Urinary bladder (tissue), 4 donors: Measurements from ENCODE around the gene CDS1. TPM values are rescaled to one million over a fixed set of nuclear protein-coding genes. Genes with fewer than 3 reads are reported as not detected.
"Not testable (repeated sequence)": the region's sequence is repeated elsewhere in the genome, so short reads cannot be mapped to it uniquely, and the experiment has no call there.

Experiments used
- DNase-seq: peaks from one replicate; pipeline ENCODE4 v3.0.0-alpha.2; 2015; ENCODE audit errors: extremely low spot score
- H3K27ac ChIP-seq: one replicate; pipeline ENCODE4 v1.5.1; 2013; ENCODE audit warnings: low read depth, mild to moderate bottlenecking, moderate library complexity
- H3K36me3 ChIP-seq: one replicate; pipeline ENCODE4 v1.6.1; 2013; ENCODE audit warnings: mild to moderate bottlenecking, moderate library complexity; ENCODE audit not compliant: insufficient read depth
- H3K4me1 ChIP-seq: one replicate; pipeline ENCODE4 v1.6.1; 2013; ENCODE audit warnings: mild to moderate bottlenecking, moderate library complexity; ENCODE audit not compliant: insufficient read depth
- H3K4me3 ChIP-seq: one replicate; pipeline ENCODE4 v1.5.1; 2013; ENCODE audit warnings: low read depth, low read length
- WGBS: extraction: QIAGEN DNeasy Blood & Tissue Kit; methylation state at CpG from one replicate; pipeline ENCODE4 v1.1.7; 2013; 5-methylcytosine and 5-hydroxymethylcytosine counted together
- polyA plus RNA-seq: library from polyadenylated mRNA; stranded (reverse); fragments of 200-250 nt; gene quantifications from one replicate; pipeline ENCODE4 v1.2.3, GENCODE V29; 2013
- total RNA-seq: library from RNA; depleted of rRNA; stranded (reverse); fragments of >200 nt; gene quantifications from one replicate; pipeline ENCODE4 v1.2.3, GENCODE V29; 2014
- donor health status: healthy with polysubstance abuse.
- donor health status: healthy.

Gene CDS1
- total RNA-seq = 5.3 TPM
- 1.6 TPM for polyA plus RNA-seq

GRCh38 chr4:84582988-84583875, at the start of gene CDS1:
CDS1 (plus strand) TSS chr4:84583127; CDS start chr4:84583402, 275 bp downstream.
- H3K27ac ChIP-seq = peak within 1 kb of the TSS; percentile 68
- DNase-seq = no peak
- H3K36me3 ChIP-seq = no peaks in the 10 kb centered on the region
- WGBS = under 1% methylated on average over 87 of the region's 88 CpGs
- peak within 1 kb of the TSS; percentile 80 for H3K4me3 ChIP-seq
- no peaks in the 10 kb centered on the region for H3K4me1 ChIP-seq

GRCh38 chr4:84535901-84536300, 47.0 kb upstream of the CDS1 start:
- no peak overlapping the region for H3K4me3 ChIP-seq
- DNase-seq = no peak
- no peak overlapping the region for H3K27ac ChIP-seq
- no peaks in the 10 kb centered on the region for H3K36me3 ChIP-seq
- 90% methylated on average over 2 of the region's 2 CpGs for WGBS
- H3K4me1 ChIP-seq = no peaks in the 10 kb centered on the region

- Histone ChIP-seq H3K4me3 (no peak overlapping the region), H3K36me3 (no peaks in the 10 kb centered on the region), H3K4me1 (no peaks in the 10 kb centered on the region), H3K27ac (no peak overlapping the region)
- DNase-seq = no peak
- WGBS = 61% methylated on average over 5 of the region's 5 CpGs
Observed at GRCh38 chr4:84545093-84545492, 37.8 kb upstream of the CDS1 start.

- H3K36me3 ChIP-seq = no peaks in the 10 kb centered on the region
- no peak for DNase-seq
- H3K27ac ChIP-seq = no peak overlapping the region
- WGBS = 85% methylated on average over 3 of the region's 3 CpGs
- H3K4me3 ChIP-seq = no peak overlapping the region
- H3K4me1 ChIP-seq = no peaks in the 10 kb centered on the region
Observed at GRCh38 chr4:84547211-84547610, 35.7 kb upstream of the CDS1 start.

DNA sequence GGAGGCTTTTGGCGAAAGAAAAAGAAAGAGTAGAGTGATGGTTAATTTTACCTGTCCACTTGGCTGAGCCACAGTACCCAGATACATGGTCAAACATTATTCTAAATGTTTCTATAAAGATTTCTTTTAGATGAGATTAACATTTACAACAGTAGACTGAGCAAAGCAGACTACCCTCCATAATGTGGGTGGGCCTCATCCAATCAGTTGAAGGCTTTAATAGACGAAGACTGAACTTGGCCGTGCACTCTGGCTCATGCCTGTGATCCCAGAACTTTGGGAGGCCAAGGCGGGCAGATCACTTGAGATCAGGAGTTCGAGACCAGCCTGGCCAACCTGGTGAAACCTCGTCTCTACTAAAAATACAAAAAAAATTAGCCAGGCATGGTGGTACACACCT, 33.7 kb upstream of the CDS1 start:
- not testable (repeated sequence) for H3K27ac ChIP-seq, H3K36me3 ChIP-seq, DNase-seq, H3K4me1 ChIP-seq, H3K4me3 ChIP-seq
- WGBS = 84% methylated on average over 6 of the region's 6 CpGs

- Histone ChIP-seq H3K4me3 (no peak overlapping the region), H3K4me1 (no peaks in the 10 kb centered on the region), H3K27ac (no peak overlapping the region), H3K36me3 (no peaks in the 10 kb centered on the region)
- 96% methylated on average over 5 of the region's 5 CpGs for WGBS
- DNase-seq = no peak
Observed at GRCh38 chr4:84562156-84562555, 20.8 kb upstream of the CDS1 start.

GRCh38 chr4:84563002-84563401, 19.9 kb upstream of the CDS1 start:
- WGBS = 53% methylated on average over 4 of the region's 4 CpGs
- DNase-seq = no peak
- H3K4me3 ChIP-seq = no peak overlapping the region
- H3K4me1 ChIP-seq = no peaks in the 10 kb centered on the region
- no peaks in the 10 kb centered on the region for H3K36me3 ChIP-seq
- no peak overlapping the region for H3K27ac ChIP-seq

- no peak for DNase-seq
- H3K4me3 ChIP-seq = no peak overlapping the region
- 93% methylated on average over 4 of the region's 4 CpGs for WGBS
- H3K36me3 ChIP-seq = no peaks in the 10 kb centered on the region
- no peak overlapping the region for H3K27ac ChIP-seq
- no peaks in the 10 kb centered on the region for H3K4me1 ChIP-seq
Observed at GRCh38 chr4:84565951-84566350, 17.0 kb upstream of the CDS1 start.

DNA sequence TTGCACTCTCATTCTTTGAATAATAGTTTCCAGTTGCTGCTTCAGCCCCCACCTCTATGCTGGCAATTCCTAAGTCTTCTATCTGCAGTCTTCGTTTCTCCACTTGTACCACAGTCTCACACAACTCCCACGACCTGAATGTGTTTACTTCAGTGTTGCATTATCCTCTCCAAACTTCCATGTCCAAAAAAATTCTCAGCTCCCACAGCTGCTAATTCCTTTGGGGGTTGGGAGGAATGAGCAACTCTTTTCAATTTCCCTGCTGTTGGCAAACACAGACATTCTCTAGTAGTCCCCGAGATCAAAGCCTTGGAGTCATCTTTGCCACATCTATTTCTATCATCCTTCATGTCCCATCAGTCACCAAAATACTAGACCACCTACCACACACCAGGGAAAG, 14.4 kb upstream of the CDS1 start:
- DNase-seq = no peak
- no peaks in the 10 kb centered on the region for H3K36me3 ChIP-seq
- H3K27ac ChIP-seq = no peak overlapping the region
- 35% methylated on average over 3 of the region's 3 CpGs for WGBS
- no peaks in the 10 kb centered on the region for H3K4me1 ChIP-seq
- no peak overlapping the region for H3K4me3 ChIP-seq

- 92% methylated on average over 2 of the region's 2 CpGs for WGBS
- no peaks in the 10 kb centered on the region for H3K36me3 ChIP-seq
- H3K27ac ChIP-seq = no peak overlapping the region
- no peak overlapping the region for H3K4me3 ChIP-seq
- no peaks in the 10 kb centered on the region for H3K4me1 ChIP-seq
- DNase-seq = no peak
Observed at GRCh38 chr4:84569009-84569408, 13.9 kb upstream of the CDS1 start.

DNA sequence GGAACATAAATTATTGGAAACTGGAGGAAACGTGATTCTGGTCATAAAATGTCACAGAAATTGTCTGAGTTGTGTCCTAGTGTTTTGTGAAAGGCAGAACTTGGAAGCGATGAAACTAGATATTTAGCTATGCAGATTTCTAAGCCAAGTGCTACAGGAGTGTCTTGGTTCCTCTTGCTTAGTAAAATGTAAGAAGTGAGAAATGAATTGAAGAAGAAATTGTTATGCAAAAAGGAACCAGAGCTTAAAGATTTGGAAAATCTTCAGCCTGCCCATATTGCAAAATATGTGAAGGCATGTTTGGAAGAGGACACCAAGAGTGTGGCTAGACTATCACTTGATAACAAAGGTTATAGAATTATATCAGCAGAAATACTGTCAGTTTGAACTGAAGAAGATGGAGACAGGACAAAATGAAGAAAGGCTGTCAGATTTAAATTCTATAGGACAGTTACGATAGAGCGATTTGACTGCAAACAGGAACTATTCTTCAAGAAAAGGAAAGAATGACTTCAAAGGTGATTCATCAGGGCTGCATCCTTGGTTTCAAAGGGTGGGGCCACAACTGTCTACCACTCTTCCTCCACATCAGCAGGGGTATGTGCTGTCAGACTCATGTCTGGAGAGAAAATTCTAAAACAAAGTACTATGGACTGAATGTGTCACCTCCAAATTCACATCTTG, 9.4 kb upstream of the CDS1 start:
- no peak overlapping the region for H3K4me3 ChIP-seq
- 76% methylated on average over 4 of the region's 4 CpGs for WGBS
- no peaks in the 10 kb centered on the region for H3K4me1 ChIP-seq
- H3K27ac ChIP-seq = no peak overlapping the region
- no peak for DNase-seq
- H3K36me3 ChIP-seq = no peaks in the 10 kb centered on the region

GRCh38 chr4:84574069-84574720, 8.7 kb upstream of the CDS1 start:
- no peak overlapping the region for H3K27ac ChIP-seq
- WGBS = 80% methylated on average over 6 of the region's 6 CpGs
- no peak for DNase-seq
- no peaks in the 10 kb centered on the region for H3K36me3 ChIP-seq
- no peaks in the 10 kb centered on the region for H3K4me1 ChIP-seq
- no peak overlapping the region for H3K4me3 ChIP-seq

DNA sequence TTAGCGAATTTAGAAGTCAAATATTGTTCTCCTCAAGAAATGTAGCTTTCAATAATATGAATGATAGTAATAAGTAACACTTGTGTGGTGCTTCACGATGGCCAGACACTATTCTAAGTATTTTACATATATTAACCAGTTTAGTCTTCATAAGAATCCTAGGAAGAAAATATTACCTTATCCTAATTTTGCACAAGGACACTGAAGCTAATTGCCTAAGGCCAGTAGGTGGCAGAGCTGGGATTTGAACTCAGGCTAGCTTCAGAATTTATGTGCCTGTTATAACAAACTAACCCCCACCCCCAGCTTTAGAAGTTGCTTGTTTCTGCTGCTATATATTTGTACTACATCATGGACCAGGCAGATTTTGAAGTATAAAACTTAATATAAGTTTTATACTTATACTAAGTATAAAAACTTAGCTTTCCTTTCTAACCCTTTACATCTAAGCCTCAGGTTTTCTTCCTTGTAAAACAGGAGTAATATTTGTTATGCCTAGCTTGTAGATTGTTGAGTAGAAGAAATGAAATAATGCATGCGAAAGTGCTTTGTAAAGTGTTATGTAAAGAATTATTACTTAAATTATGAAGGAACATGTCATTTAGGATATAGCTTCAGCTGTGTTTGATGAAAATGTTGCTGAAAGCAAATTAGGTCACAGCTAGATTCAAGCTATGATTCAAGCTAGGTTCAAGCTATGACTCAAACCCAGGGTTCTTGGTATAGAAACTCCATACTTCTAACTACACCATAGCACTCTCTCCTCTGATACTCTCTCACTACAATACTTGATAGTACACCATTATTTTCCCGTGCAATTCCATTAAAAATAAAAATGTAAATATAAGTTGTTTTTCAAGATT, 4.2 kb upstream of the CDS1 start:
- H3K27ac ChIP-seq = no peak overlapping the region
- WGBS = 63% methylated on average over 4 of the region's 4 CpGs
- DNase-seq = no peak
- no peak overlapping the region for H3K4me3 ChIP-seq
- H3K36me3 ChIP-seq = no peaks in the 10 kb centered on the region
- no peaks in the 10 kb centered on the region for H3K4me1 ChIP-seq
